ENCODE data around the gene CYTH4.
"Not testable (repeated sequence)": the region's sequence is repeated elsewhere in the genome, so short reads cannot be mapped to it uniquely, and the experiment has no call there.

Gene CYTH4

DNA sequence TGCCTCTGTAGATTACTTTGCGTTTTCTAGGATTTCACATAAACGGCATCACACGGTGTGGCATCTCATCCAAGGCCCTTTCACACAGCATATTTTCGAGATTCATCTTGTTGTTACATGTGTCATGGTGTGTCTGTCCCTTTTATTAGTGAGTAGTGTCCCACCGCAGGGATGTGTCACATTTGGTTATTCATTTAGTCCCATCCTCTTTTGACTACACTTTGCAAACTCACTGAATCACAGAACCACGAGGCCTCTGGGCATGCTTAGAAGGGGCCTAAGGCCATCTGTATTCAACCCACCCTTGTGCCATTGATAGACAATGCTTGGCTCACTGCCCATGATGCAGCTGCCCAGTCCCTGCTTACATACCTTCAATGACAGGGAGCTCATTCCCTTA, 34.1 kb upstream of the CYTH4 start:
- Histone ChIP-seq H2AK5ac (ENCODE audit: low read length) (no peak overlapping the region), H3K4me1 (ENCODE audit: control insufficient read depth, low read depth, low read length) (peaks cover 3% of the 10 kb centered on the region)

DNA sequence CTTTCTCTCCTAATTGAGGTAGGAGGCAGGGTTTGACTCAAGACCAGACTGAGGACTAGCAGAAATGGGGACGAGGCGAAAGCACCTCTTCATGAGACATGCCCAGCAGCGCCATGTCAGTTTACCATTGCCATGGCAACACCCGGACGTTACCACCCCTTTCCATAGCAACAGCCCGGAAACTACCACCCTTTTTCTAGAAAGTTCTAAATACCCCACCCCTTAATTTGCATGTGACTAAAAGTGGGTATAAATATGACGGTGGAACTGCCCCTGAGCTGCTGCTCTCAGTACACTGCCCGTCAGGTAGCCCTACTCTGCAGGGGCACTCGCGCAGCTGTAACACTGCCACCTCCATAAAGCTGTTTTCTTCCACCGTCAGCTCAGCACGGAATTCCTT, 32.3 kb upstream of the CYTH4 start:
- no CpG with 5 or more reads among the region's 12 CpGs for WGBS (ENCODE audit: extremely low coverage, insufficient coverage, low lambda C conversion rate)
- no peak overlapping the region for H4K5ac ChIP-seq (ENCODE audit: low read length)
- H3K4ac ChIP-seq (ENCODE audit: low read depth, low read length), result no peak overlapping the region

More for the DNA sequence above, 34.1 kb upstream of the CYTH4 start:
- H3K18ac ChIP-seq (ENCODE audit: low read length), result no peak overlapping the region
- no peak for DNase-seq
- no peaks in the 10 kb centered on the region for H3K79me1 ChIP-seq (ENCODE audit: low read length)
- H3K4me3 ChIP-seq (ENCODE audit: low read length), result no peak overlapping the region
- no peak overlapping the region for H3K27ac ChIP-seq (ENCODE audit: low read depth, low read length)
- no peak overlapping the region for H3K9ac ChIP-seq (ENCODE audit: low read length)
- H3K79me2 ChIP-seq (ENCODE audit: control insufficient read depth, insufficient read depth, low read length), result no peaks in the 10 kb centered on the region
- no peak overlapping the region for H2BK120ac ChIP-seq (ENCODE audit: low read depth, low read length)
- no peak overlapping the region for H3K4me2 ChIP-seq (ENCODE audit: low read length)
- no peaks in the 10 kb centered on the region for H3K36me3 ChIP-seq (ENCODE audit: control insufficient read depth, insufficient read depth, low read length)
- no peak overlapping the region for H4K8ac ChIP-seq (ENCODE audit: low read depth, low read length)
- no peak overlapping the region for H4K5ac ChIP-seq (ENCODE audit: low read length)
- H3K4ac ChIP-seq (ENCODE audit: low read depth, low read length), result no peak overlapping the region
- H2BK15ac ChIP-seq (replicated peaks; ENCODE audit: low read depth), result no peak overlapping the region
- H3K27me3 ChIP-seq (ENCODE audit: insufficient read depth, low read length, poor library complexity), result no peaks in the 10 kb centered on the region
- H3K23ac ChIP-seq (ENCODE audit: low read length), result no peak overlapping the region
- WGBS (ENCODE audit: extremely low coverage, insufficient coverage, low lambda C conversion rate), result no CpG with 5 or more reads among the region's 6 CpGs
- no peak overlapping the region for H3K56ac ChIP-seq (ENCODE audit: low read length)
- H2BK5ac ChIP-seq (ENCODE audit: low read length), result no peak overlapping the region

DNA sequence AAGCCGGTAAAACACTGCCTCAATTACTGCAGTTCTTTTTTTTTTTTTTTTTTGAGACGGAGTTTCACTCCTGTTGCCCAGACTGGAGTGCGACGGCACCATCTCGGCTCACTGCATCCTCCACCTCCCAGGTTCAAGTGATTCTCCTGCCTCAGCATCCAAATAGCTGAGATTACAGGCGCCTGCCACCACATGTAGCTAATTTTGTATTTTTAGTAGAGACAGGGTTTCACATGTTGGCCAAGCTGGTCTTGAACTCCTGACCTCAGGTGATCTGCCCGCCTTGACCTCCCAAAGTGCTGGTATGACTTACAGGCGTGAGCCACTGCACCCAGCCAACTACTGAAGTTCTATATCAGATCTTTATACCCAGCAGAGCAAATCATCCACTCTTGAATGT, 30.5 kb upstream of the CYTH4 start:
- not testable (repeated sequence) for H3K79me2 ChIP-seq (ENCODE audit: control insufficient read depth, insufficient read depth, low read length); DNase-seq; H3K27ac ChIP-seq (ENCODE audit: low read depth, low read length); H3K4ac ChIP-seq (ENCODE audit: low read depth, low read length); H3K9ac ChIP-seq (ENCODE audit: low read length); H3K79me1 ChIP-seq (ENCODE audit: low read length); H4K8ac ChIP-seq (ENCODE audit: low read depth, low read length); H3K4me3 ChIP-seq (ENCODE audit: low read length); H3K23ac ChIP-seq (ENCODE audit: low read length); H4K5ac ChIP-seq (ENCODE audit: low read length); H3K4me1 ChIP-seq (ENCODE audit: control insufficient read depth, low read depth, low read length); H3K36me3 ChIP-seq (ENCODE audit: control insufficient read depth, insufficient read depth, low read length); H2BK15ac ChIP-seq (replicated peaks; ENCODE audit: low read depth); H2AK5ac ChIP-seq (ENCODE audit: low read length); H3K56ac ChIP-seq (ENCODE audit: low read length); H3K18ac ChIP-seq (ENCODE audit: low read length); H2BK5ac ChIP-seq (ENCODE audit: low read length); H3K4me2 ChIP-seq (ENCODE audit: low read length); H3K27me3 ChIP-seq (ENCODE audit: insufficient read depth, low read length, poor library complexity); H2BK120ac ChIP-seq (ENCODE audit: low read depth, low read length)
- no CpG with 5 or more reads among the region's 8 CpGs for WGBS (ENCODE audit: extremely low coverage, insufficient coverage, low lambda C conversion rate)

More for the DNA sequence above, 32.3 kb upstream of the CYTH4 start:
- Histone ChIP-seq H3K27ac (ENCODE audit: low read depth, low read length) (no peak overlapping the region), H3K4me1 (ENCODE audit: control insufficient read depth, low read depth, low read length) (no peaks in the 10 kb centered on the region), H3K79me1 (ENCODE audit: low read length) (no peaks in the 10 kb centered on the region), H3K4me3 (ENCODE audit: low read length) (no peak overlapping the region), H3K79me2 (ENCODE audit: control insufficient read depth, insufficient read depth, low read length) (no peaks in the 10 kb centered on the region), H3K36me3 (ENCODE audit: control insufficient read depth, insufficient read depth, low read length) (no peaks in the 10 kb centered on the region), H3K23ac (ENCODE audit: low read length) (no peak overlapping the region), H3K9ac (ENCODE audit: low read length) (no peak overlapping the region), H2BK5ac (ENCODE audit: low read length) (no peak overlapping the region), H3K18ac (ENCODE audit: low read length) (no peak overlapping the region), H2BK15ac (replicated peaks; ENCODE audit: low read depth) (no peak overlapping the region), H4K8ac (ENCODE audit: low read depth, low read length) (no peak overlapping the region), H2AK5ac (ENCODE audit: low read length) (no peak overlapping the region), H2BK120ac (ENCODE audit: low read depth, low read length) (no peak overlapping the region), H3K27me3 (ENCODE audit: insufficient read depth, low read length, poor library complexity) (no peaks in the 10 kb centered on the region), H3K56ac (ENCODE audit: low read length) (no peak overlapping the region), H3K4me2 (ENCODE audit: low read length) (no peak overlapping the region)
- peak; percentile 41 for DNase-seq

DNA sequence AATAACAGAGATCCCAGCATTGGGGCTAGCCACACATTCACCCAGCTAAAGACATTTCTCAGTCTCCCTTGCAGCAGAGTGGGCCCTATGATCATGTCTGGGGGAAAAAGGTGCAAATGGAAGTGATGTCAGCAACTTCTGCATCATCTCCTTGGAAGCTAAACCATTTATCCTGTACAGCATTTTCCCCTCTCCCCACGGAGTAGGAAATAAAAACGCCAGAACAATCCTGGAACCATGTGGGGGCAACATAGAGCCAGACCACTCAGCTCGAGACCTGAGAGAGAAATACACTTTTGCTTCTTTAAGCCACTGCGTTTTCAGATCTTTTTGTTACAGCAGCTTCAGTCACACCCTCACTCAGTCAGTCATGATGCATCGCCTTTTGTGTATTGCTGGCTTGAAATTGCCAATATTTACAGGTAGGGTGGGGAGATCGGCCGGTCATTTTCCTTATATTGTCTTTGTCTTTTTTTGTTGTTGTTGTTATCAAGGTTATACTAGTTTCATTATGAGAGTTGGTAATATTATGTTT, 29.1 kb upstream of the CYTH4 start:
- H3K4me1 ChIP-seq (ENCODE audit: control insufficient read depth, low read depth, low read length), result no peaks in the 10 kb centered on the region

DNA sequence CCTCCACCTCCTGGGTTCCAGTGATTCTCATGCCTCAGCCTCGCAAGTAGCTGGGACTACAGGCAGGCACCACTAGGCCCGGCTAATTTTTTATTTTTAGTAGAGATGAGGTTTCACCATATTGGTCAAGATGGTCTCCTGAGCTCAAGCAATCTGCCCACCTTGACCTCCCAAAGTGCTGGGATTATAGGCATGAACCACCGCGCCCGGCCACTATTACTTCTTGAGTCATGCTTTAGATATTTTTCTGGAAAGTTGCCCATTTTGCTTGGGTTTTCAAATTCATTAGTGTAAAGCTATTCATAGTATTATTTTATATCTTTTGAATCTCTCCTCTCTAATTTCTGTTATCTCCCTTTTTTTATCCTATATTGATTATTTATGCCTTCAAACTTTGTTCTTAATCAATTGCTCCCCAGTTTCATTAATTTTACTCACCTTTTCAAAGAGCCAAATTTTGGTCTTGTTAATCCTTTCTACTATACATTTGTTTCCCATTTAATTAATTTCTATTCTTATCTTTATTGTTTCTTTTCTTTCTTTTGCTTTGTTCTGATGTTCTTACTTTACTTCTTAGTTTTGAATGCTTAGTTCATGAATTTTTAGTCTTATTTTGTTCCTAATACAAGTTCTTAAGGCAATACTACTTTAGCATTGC, 28.0 kb upstream of the CYTH4 start:
- H2BK120ac ChIP-seq (ENCODE audit: low read depth, low read length), result no peak overlapping the region
- no peaks in the 10 kb centered on the region for H3K79me2 ChIP-seq (ENCODE audit: control insufficient read depth, insufficient read depth, low read length)
- no peak overlapping the region for H3K4ac ChIP-seq (ENCODE audit: low read depth, low read length)
- no peak for DNase-seq
- H3K9ac ChIP-seq (ENCODE audit: low read length), result no peak overlapping the region
- H3K36me3 ChIP-seq (ENCODE audit: control insufficient read depth, insufficient read depth, low read length), result no peaks in the 10 kb centered on the region
- H3K27me3 ChIP-seq (ENCODE audit: insufficient read depth, low read length, poor library complexity), result no peaks in the 10 kb centered on the region
- no peak overlapping the region for H2BK5ac ChIP-seq (ENCODE audit: low read length)
- H3K4me1 ChIP-seq (ENCODE audit: control insufficient read depth, low read depth, low read length), result no peaks in the 10 kb centered on the region
- no peak overlapping the region for H3K4me2 ChIP-seq (ENCODE audit: low read length)
- H2BK15ac ChIP-seq (replicated peaks; ENCODE audit: low read depth), result no peak overlapping the region
- H4K8ac ChIP-seq (ENCODE audit: low read depth, low read length), result no peak overlapping the region
- no peak overlapping the region for H3K23ac ChIP-seq (ENCODE audit: low read length)
- no peak overlapping the region for H2AK5ac ChIP-seq (ENCODE audit: low read length)
- no peak overlapping the region for H3K18ac ChIP-seq (ENCODE audit: low read length)
- H4K5ac ChIP-seq (ENCODE audit: low read length), result no peak overlapping the region
- no peaks in the 10 kb centered on the region for H3K79me1 ChIP-seq (ENCODE audit: low read length)
- no CpG with 5 or more reads among the region's 5 CpGs for WGBS (ENCODE audit: extremely low coverage, insufficient coverage, low lambda C conversion rate)
- H3K56ac ChIP-seq (ENCODE audit: low read length), result no peak overlapping the region
- H3K27ac ChIP-seq (ENCODE audit: low read depth, low read length), result no peak overlapping the region
- no peak overlapping the region for H3K4me3 ChIP-seq (ENCODE audit: low read length)

More for the DNA sequence above, 29.1 kb upstream of the CYTH4 start:
- DNase-seq, result no peak
- Histone ChIP-seq H3K79me1 (ENCODE audit: low read length) (no peaks in the 10 kb centered on the region), H4K8ac (ENCODE audit: low read depth, low read length) (no peak overlapping the region), H3K36me3 (ENCODE audit: control insufficient read depth, insufficient read depth, low read length) (no peaks in the 10 kb centered on the region), H3K4me3 (ENCODE audit: low read length) (no peak overlapping the region), H4K5ac (ENCODE audit: low read length) (no peak overlapping the region), H3K23ac (ENCODE audit: low read length) (no peak overlapping the region), H3K9ac (ENCODE audit: low read length) (no peak overlapping the region), H3K79me2 (ENCODE audit: control insufficient read depth, insufficient read depth, low read length) (no peaks in the 10 kb centered on the region), H2BK120ac (ENCODE audit: low read depth, low read length) (no peak overlapping the region), H2BK5ac (ENCODE audit: low read length) (no peak overlapping the region), H3K4ac (ENCODE audit: low read depth, low read length) (no peak overlapping the region), H3K4me2 (ENCODE audit: low read length) (no peak overlapping the region), H2BK15ac (replicated peaks; ENCODE audit: low read depth) (no peak overlapping the region), H3K27me3 (ENCODE audit: insufficient read depth, low read length, poor library complexity) (no peaks in the 10 kb centered on the region), H3K27ac (ENCODE audit: low read depth, low read length) (no peak overlapping the region), H3K56ac (ENCODE audit: low read length) (no peak overlapping the region), H2AK5ac (ENCODE audit: low read length) (no peak overlapping the region), H3K18ac (ENCODE audit: low read length) (no peak overlapping the region)
- WGBS (ENCODE audit: extremely low coverage, insufficient coverage, low lambda C conversion rate), result no CpG with 5 or more reads among the region's 7 CpGs

DNA sequence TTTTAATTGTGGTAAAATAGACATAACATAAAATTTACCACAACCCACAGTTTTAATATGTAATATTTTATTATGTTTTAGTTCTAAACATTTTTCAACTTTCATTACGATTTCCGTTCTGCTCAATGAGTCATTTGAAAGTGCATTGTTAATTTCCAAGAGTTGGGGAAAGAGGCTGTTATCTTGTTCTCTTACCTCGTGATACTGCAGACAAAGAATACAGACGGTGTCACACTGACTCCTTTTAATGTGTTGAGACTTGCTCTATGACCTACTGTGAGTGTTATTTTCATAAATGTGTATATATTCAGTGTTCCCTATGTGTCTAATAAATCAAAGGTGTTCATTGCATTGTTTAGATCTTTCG, 27.5 kb upstream of the CYTH4 start:
- H3K4me1 ChIP-seq (ENCODE audit: control insufficient read depth, low read depth, low read length), result no peaks in the 10 kb centered on the region

More for the DNA sequence above, 27.5 kb upstream of the CYTH4 start:
- Histone ChIP-seq H3K9ac (ENCODE audit: low read length) (no peak overlapping the region), H3K56ac (ENCODE audit: low read length) (no peak overlapping the region), H3K4me3 (ENCODE audit: low read length) (no peak overlapping the region), H3K4ac (ENCODE audit: low read depth, low read length) (no peak overlapping the region), H3K79me1 (ENCODE audit: low read length) (no peaks in the 10 kb centered on the region), H3K27ac (ENCODE audit: low read depth, low read length) (no peak overlapping the region), H3K23ac (ENCODE audit: low read length) (no peak overlapping the region), H4K5ac (ENCODE audit: low read length) (no peak overlapping the region), H2AK5ac (ENCODE audit: low read length) (no peak overlapping the region), H2BK5ac (ENCODE audit: low read length) (no peak overlapping the region), H3K18ac (ENCODE audit: low read length) (no peak overlapping the region), H4K8ac (ENCODE audit: low read depth, low read length) (no peak overlapping the region), H3K4me2 (ENCODE audit: low read length) (no peak overlapping the region), H2BK120ac (ENCODE audit: low read depth, low read length) (no peak overlapping the region), H3K36me3 (ENCODE audit: control insufficient read depth, insufficient read depth, low read length) (no peaks in the 10 kb centered on the region), H3K79me2 (ENCODE audit: control insufficient read depth, insufficient read depth, low read length) (no peaks in the 10 kb centered on the region), H3K27me3 (ENCODE audit: insufficient read depth, low read length, poor library complexity) (no peaks in the 10 kb centered on the region), H2BK15ac (replicated peaks; ENCODE audit: low read depth) (no peak overlapping the region)
- DNase-seq, result no peak
- WGBS (ENCODE audit: extremely low coverage, insufficient coverage, low lambda C conversion rate), result no CpG with 5 or more reads among the region's 5 CpGs
